WTC11 (cell line): ENCODE data around the gene CBLB. TPM values are rescaled to one million over a fixed set of nuclear protein-coding genes. Genes with fewer than 3 reads are reported as not detected.

Source experiments
- ATAC-seq: fragments of 200-7000 bp; cut with Tn5 transposase; 2 replicates; pipeline ENCODE4 v1.10.0; 2021; ENCODE audit warnings: mild to moderate bottlenecking, moderate library complexity
- CTCF ChIA-PET: fragments of 300-600 bp; sonication (Branson Sonifier 250); formaldehyde crosslinking; loops from one replicate; lab custom pipeline; 2021; ENCODE audit warnings: antibody characterized with exemption; lab: Charles Lee
- POLR2A ChIA-PET: fragments of 350-600 bp; sonication (Branson Sonifier 250); formaldehyde crosslinking; loops from one replicate; lab custom pipeline; 2021; ENCODE audit warnings: antibody characterized with exemption; lab: Charles Lee
- DNase-seq: peaks from one replicate; pipeline ENCODE4 v3.0.0; 2021; ENCODE audit warnings: low spot score
- H3K27ac Mint-ChIP-seq: 2 replicates; pipeline ENCODE4 v1.8.0; 2021; ENCODE audit warnings: mixed read lengths
- H3K27me3 Mint-ChIP-seq: 2 replicates; pipeline ENCODE4 v1.8.0; 2021; ENCODE audit warnings: low read depth, mild to moderate bottlenecking, moderate library complexity, mixed read lengths
- H3K36me3 Mint-ChIP-seq: 2 replicates; pipeline ENCODE4 v1.8.0; 2021; ENCODE audit warnings: mixed read lengths
- H3K4me1 Mint-ChIP-seq: 2 replicates; pipeline ENCODE4 v1.8.0; 2022; ENCODE audit warnings: mixed read lengths
- H3K4me3 Mint-ChIP-seq: 2 replicates; pipeline ENCODE4 v1.8.0; 2021; ENCODE audit warnings: mild to moderate bottlenecking, moderate library complexity, mixed read lengths
- H3K9me3 Mint-ChIP-seq: 2 replicates; pipeline ENCODE4 v1.8.0; 2021; ENCODE audit warnings: mixed read lengths
- CREB1 ChIP-seq: sonication (generic); formaldehyde crosslinking; IDR thresholded peaks from 2 replicates; pipeline ENCODE4 v1.8.0; 2023; ENCODE audit warnings: mild to moderate bottlenecking, missing genetic modification reagents
- GABPB1 ChIP-seq: sonication (generic); formaldehyde crosslinking; IDR thresholded peaks from 2 replicates; pipeline ENCODE4 v1.8.1; 2023; ENCODE audit warnings: mild to moderate bottlenecking, missing genetic modification reagents
- MXD4 ChIP-seq: fragments of 250-450 bp; sonication (Bioruptor Pico); IDR thresholded peaks from 2 replicates; pipeline ENCODE4 v1.8.0; 2021; ENCODE audit warnings: mild to moderate bottlenecking, moderate library complexity, borderline replicate concordance
- SMAD3 ChIP-seq: sonication (generic); formaldehyde crosslinking; IDR thresholded peaks from 2 replicates; pipeline ENCODE4 v1.8.0; 2022; ENCODE audit warnings: missing genetic modification reagents, mild to moderate bottlenecking, borderline replicate concordance
- ZNF219 ChIP-seq: sonication (generic); formaldehyde crosslinking; IDR thresholded peaks from 2 replicates; pipeline ENCODE4 v1.8.0; 2023; ENCODE audit warnings: missing genetic modification reagents, mild to moderate bottlenecking, borderline replicate concordance
- ZNF232 ChIP-seq: sonication (generic); formaldehyde crosslinking; IDR thresholded peaks from 2 replicates; pipeline ENCODE4 v1.8.0; 2022; ENCODE audit warnings: mild to moderate bottlenecking, missing genetic modification reagents
- ZNF317 ChIP-seq: sonication (generic); formaldehyde crosslinking; IDR thresholded peaks from 2 replicates; pipeline ENCODE4 v1.8.1; 2023; ENCODE audit warnings: low read depth, mild to moderate bottlenecking, moderate library complexity, missing genetic modification reagents, borderline replicate concordance
- total RNA-seq: library from RNA; stranded (reverse); gene quantifications from 3 replicates; pipeline ENCODE4 v1.2.3, GENCODE V29; 2021
- TF ChIP-seq, protein P1 (sequence below): sonication (generic); formaldehyde crosslinking; conservative IDR thresholded peaks from 2 replicates; pipeline ENCODE4 v1.8.1; 2023; ENCODE audit warnings: mild to moderate bottlenecking, low read depth, missing genetic modification reagents, moderate library complexity
- TF ChIP-seq, protein P2 (sequence below): sonication (generic); formaldehyde crosslinking; IDR thresholded peaks from 2 replicates; pipeline ENCODE4 v1.8.0; 2023; ENCODE audit warnings: missing genetic modification reagents
- TF ChIP-seq, protein P3 (sequence below): sonication (generic); formaldehyde crosslinking; IDR thresholded peaks from 2 replicates; pipeline ENCODE4 v1.8.1; 2023; ENCODE audit warnings: mild to moderate bottlenecking, missing genetic modification reagents
- TF ChIP-seq, protein P4 (sequence below): sonication (generic); formaldehyde crosslinking; IDR thresholded peaks from 2 replicates; pipeline ENCODE4 v1.8.1; 2022; ENCODE audit warnings: mild to moderate bottlenecking, missing genetic modification reagents, moderate library complexity, borderline replicate concordance
- TF ChIP-seq, protein P5 (sequence below): fragments of 250-450 bp; sonication (Bioruptor Pico); IDR thresholded peaks from 2 replicates; pipeline ENCODE4 v1.8.0; 2021; ENCODE audit warnings: mild to moderate bottlenecking

CBLB gene
- total RNA-seq, 1 experiment from 2014 or later: 19.8 TPM

DNA sequence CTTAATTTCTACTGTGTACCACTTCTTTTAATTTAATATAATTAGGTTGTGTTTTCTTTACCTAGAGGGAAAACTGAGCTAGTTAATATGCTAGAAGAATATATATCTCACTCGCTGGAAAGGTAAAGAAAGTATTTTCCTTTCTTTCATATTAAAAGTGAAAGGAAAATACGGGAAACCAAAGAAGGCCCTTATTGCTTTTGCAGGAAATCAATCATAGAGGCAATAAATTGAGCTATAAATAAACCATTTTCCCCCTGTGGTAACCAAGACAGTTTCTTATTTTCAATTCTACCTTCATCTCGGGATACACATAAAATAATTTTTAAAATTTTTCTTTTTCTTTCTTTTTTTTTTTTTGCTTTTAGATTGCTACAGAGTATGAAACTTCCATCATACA is 101.6 kb downstream of the CBLB start (continued):
- TF ChIP-seq, protein P1, sequence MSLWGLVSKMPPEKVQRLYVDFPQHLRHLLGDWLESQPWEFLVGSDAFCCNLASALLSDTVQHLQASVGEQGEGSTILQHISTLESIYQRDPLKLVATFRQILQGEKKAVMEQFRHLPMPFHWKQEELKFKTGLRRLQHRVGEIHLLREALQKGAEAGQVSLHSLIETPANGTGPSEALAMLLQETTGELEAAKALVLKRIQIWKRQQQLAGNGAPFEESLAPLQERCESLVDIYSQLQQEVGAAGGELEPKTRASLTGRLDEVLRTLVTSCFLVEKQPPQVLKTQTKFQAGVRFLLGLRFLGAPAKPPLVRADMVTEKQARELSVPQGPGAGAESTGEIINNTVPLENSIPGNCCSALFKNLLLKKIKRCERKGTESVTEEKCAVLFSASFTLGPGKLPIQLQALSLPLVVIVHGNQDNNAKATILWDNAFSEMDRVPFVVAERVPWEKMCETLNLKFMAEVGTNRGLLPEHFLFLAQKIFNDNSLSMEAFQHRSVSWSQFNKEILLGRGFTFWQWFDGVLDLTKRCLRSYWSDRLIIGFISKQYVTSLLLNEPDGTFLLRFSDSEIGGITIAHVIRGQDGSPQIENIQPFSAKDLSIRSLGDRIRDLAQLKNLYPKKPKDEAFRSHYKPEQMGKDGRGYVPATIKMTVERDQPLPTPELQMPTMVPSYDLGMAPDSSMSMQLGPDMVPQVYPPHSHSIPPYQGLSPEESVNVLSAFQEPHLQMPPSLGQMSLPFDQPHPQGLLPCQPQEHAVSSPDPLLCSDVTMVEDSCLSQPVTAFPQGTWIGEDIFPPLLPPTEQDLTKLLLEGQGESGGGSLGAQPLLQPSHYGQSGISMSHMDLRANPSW (CRISPR knock-in tag): no peak
- no peak for TF ChIP-seq SMAD3 (CRISPR knock-in tag)

DNA sequence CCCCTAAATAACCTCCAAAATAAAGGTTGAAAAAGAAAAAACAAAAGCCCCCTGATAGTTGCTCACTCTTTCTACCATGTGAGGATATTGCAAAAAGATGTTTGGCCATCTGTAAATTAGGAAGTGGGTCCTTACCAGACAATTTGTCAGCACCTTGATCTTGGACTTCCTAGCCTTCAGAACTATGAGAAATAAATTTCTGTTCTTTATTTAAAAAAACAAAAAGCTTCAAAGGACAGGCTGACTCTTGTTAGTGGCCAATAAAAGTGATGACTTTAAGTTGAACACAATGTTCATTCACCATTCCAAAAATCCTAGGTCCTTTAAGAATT is 103.5 kb downstream of the CBLB start:
- TF ChIP-seq, protein P2, sequence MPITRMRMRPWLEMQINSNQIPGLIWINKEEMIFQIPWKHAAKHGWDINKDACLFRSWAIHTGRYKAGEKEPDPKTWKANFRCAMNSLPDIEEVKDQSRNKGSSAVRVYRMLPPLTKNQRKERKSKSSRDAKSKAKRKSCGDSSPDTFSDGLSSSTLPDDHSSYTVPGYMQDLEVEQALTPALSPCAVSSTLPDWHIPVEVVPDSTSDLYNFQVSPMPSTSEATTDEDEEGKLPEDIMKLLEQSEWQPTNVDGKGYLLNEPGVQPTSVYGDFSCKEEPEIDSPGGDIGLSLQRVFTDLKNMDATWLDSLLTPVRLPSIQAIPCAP: no peak
- TF ChIP-seq, protein P3, sequence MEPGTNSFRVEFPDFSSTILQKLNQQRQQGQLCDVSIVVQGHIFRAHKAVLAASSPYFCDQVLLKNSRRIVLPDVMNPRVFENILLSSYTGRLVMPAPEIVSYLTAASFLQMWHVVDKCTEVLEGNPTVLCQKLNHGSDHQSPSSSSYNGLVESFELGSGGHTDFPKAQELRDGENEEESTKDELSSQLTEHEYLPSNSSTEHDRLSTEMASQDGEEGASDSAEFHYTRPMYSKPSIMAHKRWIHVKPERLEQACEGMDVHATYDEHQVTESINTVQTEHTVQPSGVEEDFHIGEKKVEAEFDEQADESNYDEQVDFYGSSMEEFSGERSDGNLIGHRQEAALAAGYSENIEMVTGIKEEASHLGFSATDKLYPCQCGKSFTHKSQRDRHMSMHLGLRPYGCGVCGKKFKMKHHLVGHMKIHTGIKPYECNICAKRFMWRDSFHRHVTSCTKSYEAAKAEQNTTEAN (CRISPR knock-in tag): no peak
- TF ChIP-seq ZNF232 (CRISPR knock-in tag) (no peak), CREB1 (CRISPR knock-in tag) (no peak), ZNF219 (CRISPR knock-in tag) (no peak), ZNF317 (no peak), GABPB1 (CRISPR knock-in tag) (no peak), MXD4 (CRISPR knock-in tag) (no peak)
- TF ChIP-seq, protein P1 (CRISPR knock-in tag): no peak
- TF ChIP-seq, protein P4, sequence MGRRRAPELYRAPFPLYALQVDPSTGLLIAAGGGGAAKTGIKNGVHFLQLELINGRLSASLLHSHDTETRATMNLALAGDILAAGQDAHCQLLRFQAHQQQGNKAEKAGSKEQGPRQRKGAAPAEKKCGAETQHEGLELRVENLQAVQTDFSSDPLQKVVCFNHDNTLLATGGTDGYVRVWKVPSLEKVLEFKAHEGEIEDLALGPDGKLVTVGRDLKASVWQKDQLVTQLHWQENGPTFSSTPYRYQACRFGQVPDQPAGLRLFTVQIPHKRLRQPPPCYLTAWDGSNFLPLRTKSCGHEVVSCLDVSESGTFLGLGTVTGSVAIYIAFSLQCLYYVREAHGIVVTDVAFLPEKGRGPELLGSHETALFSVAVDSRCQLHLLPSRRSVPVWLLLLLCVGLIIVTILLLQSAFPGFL (CRISPR knock-in tag): no peak
- TF ChIP-seq, protein P5, sequence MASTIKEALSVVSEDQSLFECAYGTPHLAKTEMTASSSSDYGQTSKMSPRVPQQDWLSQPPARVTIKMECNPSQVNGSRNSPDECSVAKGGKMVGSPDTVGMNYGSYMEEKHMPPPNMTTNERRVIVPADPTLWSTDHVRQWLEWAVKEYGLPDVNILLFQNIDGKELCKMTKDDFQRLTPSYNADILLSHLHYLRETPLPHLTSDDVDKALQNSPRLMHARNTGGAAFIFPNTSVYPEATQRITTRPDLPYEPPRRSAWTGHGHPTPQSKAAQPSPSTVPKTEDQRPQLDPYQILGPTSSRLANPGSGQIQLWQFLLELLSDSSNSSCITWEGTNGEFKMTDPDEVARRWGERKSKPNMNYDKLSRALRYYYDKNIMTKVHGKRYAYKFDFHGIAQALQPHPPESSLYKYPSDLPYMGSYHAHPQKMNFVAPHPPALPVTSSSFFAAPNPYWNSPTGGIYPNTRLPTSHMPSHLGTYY (CRISPR knock-in tag): no peak
- TF ChIP-seq, all 79 proteins: peak for 0
- H3K36me3 Mint-ChIP-seq: peaks cover 32% of the 10 kb centered on the region
- no peak for ATAC-seq
- DNase-seq: no peak
- POLR2A ChIA-PET: no interaction called here
- H3K4me1 Mint-ChIP-seq: 0 out of 2 replicates have a peak, but pooled peaks cover 3% of the 10 kb centered on the region
- H3K27me3 Mint-ChIP-seq: no peaks in the 10 kb centered on the region
- no peak overlapping the region for H3K4me3 Mint-ChIP-seq
- peaks cover 35% of the 10 kb centered on the region for H3K9me3 Mint-ChIP-seq
- H3K27ac Mint-ChIP-seq: no peak overlapping the region
- CTCF ChIA-PET: no interaction called here
